ENCODE data around the gene PDCD4. TPM values are rescaled to one million over a fixed set of nuclear protein-coding genes. Genes with fewer than 3 reads are reported as not detected.
A peak's percentile ranks its signal among the peaks of the same experiment; 100 is the strongest.

PDCD4 gene
- total and polyA plus RNA-seq, 2 donors from 2014 or later, result 57.7 to 75.9 TPM

GRCh38 chr10:110946496-110946895 lies 74.8 kb downstream of the PDCD4 start:
- Histone ChIP-seq H3K9me3 (ENCODE audit: control insufficient read depth in 2 of 3, insufficient read depth in 1 of 3, low read length in 3 of 3) (no peaks in the 10 kb centered on the region), H3K27ac (ENCODE audit: low read depth in 2 of 2, low read length in 2 of 2) (no peak overlapping the region), H3K9ac (ENCODE audit: low read length in 3 of 3) (no peak overlapping the region), H3K4me3 (ENCODE audit: low read length in 3 of 3) (no peak overlapping the region), H3K27me3 (ENCODE audit: control insufficient read depth, insufficient read depth, low read length) (no peaks in the 10 kb centered on the region), H3K36me3 (ENCODE audit: control insufficient read depth in 2 of 3, insufficient read depth in 3 of 3, low read length in 3 of 3) (no peaks in the 10 kb centered on the region), H3K4me1 (ENCODE audit: control insufficient read depth in 2 of 3, insufficient read depth in 2 of 3, low read depth in 1 of 3, low read length in 3 of 3) (peaks cover 0 to 2% (median 0%) of the 10 kb centered on the region in 3 donors)
- intact Hi-C loops (cut with DNase I), result no loop called here
- FAIRE-seq (no peak), DNase-seq (no peak)
- no peak for TF ChIP-seq CTCF (IDR thresholded peaks at IDR 0.05; ENCODE audit: borderline replicate concordance, extremely low read depth, insufficient read depth)

- H3K4me3 ChIP-seq (ENCODE audit: low read length in 3 of 3), result no peak overlapping the region
- intact Hi-C loops (cut with DNase I), result no loop called here
- no peak overlapping the region for H3K27ac ChIP-seq (ENCODE audit: low read depth in 2 of 2, low read length in 2 of 2)
- no peaks in the 10 kb centered on the region for H3K9me3 ChIP-seq (ENCODE audit: control insufficient read depth in 2 of 3, insufficient read depth in 1 of 3, low read length in 3 of 3)
- no peak for FAIRE-seq
- no peak overlapping the region for H3K9ac ChIP-seq (ENCODE audit: low read length in 3 of 3)
- TF ChIP-seq CTCF (IDR thresholded peaks at IDR 0.05; ENCODE audit: borderline replicate concordance, extremely low read depth, insufficient read depth), result no peak
- peaks cover 0 to 2% (median 0%) of the 10 kb centered on the region in 3 donors for H3K4me1 ChIP-seq (ENCODE audit: control insufficient read depth in 2 of 3, insufficient read depth in 2 of 3, low read depth in 1 of 3, low read length in 3 of 3)
- no peaks in the 10 kb centered on the region for H3K27me3 ChIP-seq (ENCODE audit: control insufficient read depth, insufficient read depth, low read length)
- DNase-seq, result peak in 1 of 5 donors; percentile 54
- no peaks in the 10 kb centered on the region for H3K36me3 ChIP-seq (ENCODE audit: control insufficient read depth in 2 of 3, insufficient read depth in 3 of 3, low read length in 3 of 3)
Measured at GRCh38 chr10:110947061-110947595, 75.4 kb downstream of the PDCD4 start.

Other genes with a start within 250 kb of the PDCD4 start
- gene RBM20, start 227.6 kb upstream of the PDCD4 start, total RNA-seq, result 2.1 TPM
- 0.88 TPM for gene RBM20, start 227.6 kb upstream of the PDCD4 start, polyA plus RNA-seq (ENCODE audit: insufficient read depth, low read depth, low replicate concordance)
- 34.8 TPM for gene BBIP1, start 47.3 kb downstream of the PDCD4 start, total RNA-seq
- gene BBIP1, start 47.3 kb downstream of the PDCD4 start, polyA plus RNA-seq (ENCODE audit: insufficient read depth, low read depth, low replicate concordance), result 36.1 TPM
- gene SHOC2, start 47.7 kb downstream of the PDCD4 start, total RNA-seq, result 66.8 TPM
- gene SHOC2, start 47.7 kb downstream of the PDCD4 start, polyA plus RNA-seq (ENCODE audit: insufficient read depth, low read depth, low replicate concordance), result 18.0 TPM
- 7.8 TPM for gene ADRA2A, start 205.1 kb downstream of the PDCD4 start, total RNA-seq
- 1.2 TPM for gene ADRA2A, start 205.1 kb downstream of the PDCD4 start, polyA plus RNA-seq (ENCODE audit: insufficient read depth, low read depth, low replicate concordance)